Myometrial cell (primary cell): ENCODE data around the gene ACTL9. TPM values are rescaled to one million over a fixed set of nuclear protein-coding genes. Genes with fewer than 3 reads are reported as not detected.

ENCODE experiments used
- total RNA-seq: library from RNA; depleted of rRNA; stranded (reverse); fragments of >200 nt; gene quantifications from 2 replicates; pipeline ENCODE4 v1.2.3, GENCODE V29; 2015

The ACTL9 gene, protein sequence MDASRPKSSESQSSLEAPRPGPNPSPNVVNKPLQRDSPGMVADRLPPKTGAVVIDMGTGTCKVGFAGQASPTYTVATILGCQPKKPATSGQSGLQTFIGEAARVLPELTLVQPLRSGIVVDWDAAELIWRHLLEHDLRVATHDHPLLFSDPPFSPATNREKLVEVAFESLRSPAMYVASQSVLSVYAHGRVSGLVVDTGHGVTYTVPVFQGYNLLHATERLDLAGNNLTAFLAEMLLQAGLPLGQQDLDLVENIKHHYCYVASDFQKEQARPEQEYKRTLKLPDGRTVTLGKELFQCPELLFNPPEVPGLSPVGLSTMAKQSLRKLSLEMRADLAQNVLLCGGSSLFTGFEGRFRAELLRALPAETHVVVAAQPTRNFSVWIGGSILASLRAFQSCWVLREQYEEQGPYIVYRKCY
- total RNA-seq, result not detected in 2 replicates

DNA sequence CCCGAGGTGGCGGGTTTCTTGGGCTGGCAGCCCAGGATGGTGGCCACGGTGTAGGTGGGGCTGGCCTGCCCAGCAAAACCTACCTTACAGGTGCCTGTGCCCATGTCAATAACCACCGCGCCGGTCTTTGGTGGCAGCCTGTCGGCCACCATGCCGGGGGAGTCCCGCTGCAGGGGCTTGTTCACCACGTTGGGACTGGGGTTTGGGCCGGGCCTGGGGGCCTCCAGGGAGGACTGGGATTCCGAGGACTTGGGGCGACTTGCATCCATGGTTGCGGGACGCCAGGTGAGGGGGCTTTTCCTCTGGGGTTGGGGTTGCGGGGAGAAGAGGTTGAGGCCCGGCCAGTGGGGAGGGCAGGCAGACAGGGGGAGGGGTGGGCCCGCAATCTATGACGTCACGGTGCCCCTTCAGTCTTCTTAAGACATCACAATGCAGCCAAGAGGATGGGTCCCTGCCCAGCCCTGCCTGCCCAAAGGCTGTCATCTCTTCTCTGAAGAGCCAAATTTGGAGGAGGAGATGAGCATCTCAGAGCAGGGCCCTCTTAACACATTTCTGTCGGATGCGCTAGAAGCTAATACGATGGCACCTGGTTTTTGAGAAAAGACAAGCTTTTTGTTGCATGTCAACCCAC, at the start of gene ACTL9:
ACTL9 (minus strand) TSS at position 363 of the 631 bp plus-strand sequence; CDS start at position 269, 94 bp downstream.

GRCh38 chr19:8721334-8721733, 22.7 kb upstream of the ACTL9 start, which contains the start of gene OR2Z1:
Gene OR2Z1, plus strand, starts transcription at chr19:8721634. Its CDS starts 9,395 bp downstream, at chr19:8731029.

Other genes starting within 250 kb of the ACTL9 start
- not detected in 2 replicates for gene PRAM1, start 196.2 kb downstream of the ACTL9 start, total RNA-seq
- gene ZNF414, start 184.6 kb downstream of the ACTL9 start, total RNA-seq, result 2.7 and 14.7 TPM in 2 replicates
- gene MYO1F, start 121.4 kb downstream of the ACTL9 start, total RNA-seq, result 0.53 and 2.3 TPM in 2 replicates
- gene ADAMTS10, start 88.1 kb downstream of the ACTL9 start, total RNA-seq, result under 0.01 and 7.6 TPM in 2 replicates
- gene NFILZ, start 68.2 kb downstream of the ACTL9 start, total RNA-seq, result not detected in 2 replicates
- gene OR2Z1, start 22.8 kb upstream of the ACTL9 start, total RNA-seq, result not detected in 2 replicates
- gene ZNF558, start 133.5 kb upstream of the ACTL9 start, total RNA-seq, result 13.5 and 26.2 TPM in 2 replicates
- not detected in 2 replicates for gene MBD3L1, start 133.6 kb upstream of the ACTL9 start, total RNA-seq